ENCODE results near the gene RCC2. TPM values are rescaled to one million over a fixed set of nuclear protein-coding genes. Genes with fewer than 3 reads are reported as not detected.
A peak's percentile ranks its signal among the peaks of the same experiment; 100 is the strongest.

The RCC2 gene
- total and polyA plus RNA-seq, 2 donors from 2014 or later, result 16.1 to 46.8 TPM

GRCh38 chr1:17359031-17359430, 80.4 kb downstream of the RCC2 start:
- Histone ChIP-seq H3K36me3 (ENCODE audit: control insufficient read depth in 2 of 3, insufficient read depth in 3 of 3, low read length in 3 of 3) (no peaks in the 10 kb centered on the region), H3K27me3 (ENCODE audit: control insufficient read depth, insufficient read depth, low read length) (no peaks in the 10 kb centered on the region), H3K27ac (ENCODE audit: low read depth in 2 of 2, low read length in 2 of 2) (no peak overlapping the region), H3K4me3 (ENCODE audit: low read length in 3 of 3) (no peak overlapping the region), H3K9me3 (ENCODE audit: control insufficient read depth in 2 of 3, insufficient read depth in 1 of 3, low read length in 3 of 3) (no peaks in the 10 kb centered on the region), H3K4me1 (ENCODE audit: control insufficient read depth in 2 of 3, insufficient read depth in 2 of 3, low read depth in 1 of 3, low read length in 3 of 3) (no peaks in the 10 kb centered on the region), H3K9ac (ENCODE audit: low read length in 3 of 3) (no peak overlapping the region)
- TF ChIP-seq, protein P1, sequence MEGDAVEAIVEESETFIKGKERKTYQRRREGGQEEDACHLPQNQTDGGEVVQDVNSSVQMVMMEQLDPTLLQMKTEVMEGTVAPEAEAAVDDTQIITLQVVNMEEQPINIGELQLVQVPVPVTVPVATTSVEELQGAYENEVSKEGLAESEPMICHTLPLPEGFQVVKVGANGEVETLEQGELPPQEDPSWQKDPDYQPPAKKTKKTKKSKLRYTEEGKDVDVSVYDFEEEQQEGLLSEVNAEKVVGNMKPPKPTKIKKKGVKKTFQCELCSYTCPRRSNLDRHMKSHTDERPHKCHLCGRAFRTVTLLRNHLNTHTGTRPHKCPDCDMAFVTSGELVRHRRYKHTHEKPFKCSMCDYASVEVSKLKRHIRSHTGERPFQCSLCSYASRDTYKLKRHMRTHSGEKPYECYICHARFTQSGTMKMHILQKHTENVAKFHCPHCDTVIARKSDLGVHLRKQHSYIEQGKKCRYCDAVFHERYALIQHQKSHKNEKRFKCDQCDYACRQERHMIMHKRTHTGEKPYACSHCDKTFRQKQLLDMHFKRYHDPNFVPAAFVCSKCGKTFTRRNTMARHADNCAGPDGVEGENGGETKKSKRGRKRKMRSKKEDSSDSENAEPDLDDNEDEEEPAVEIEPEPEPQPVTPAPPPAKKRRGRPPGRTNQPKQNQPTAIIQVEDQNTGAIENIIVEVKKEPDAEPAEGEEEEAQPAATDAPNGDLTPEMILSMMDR (IDR thresholded peaks at IDR 0.05; ENCODE audit: borderline replicate concordance, extremely low read depth, insufficient read depth), result no peak
- FAIRE-seq, result no peak
- intact Hi-C loops (cut with DNase I), result no loop called here
- DNase-seq, result peak in 4 of 5 donors; percentile 26 to 54 (median 39)

DNA sequence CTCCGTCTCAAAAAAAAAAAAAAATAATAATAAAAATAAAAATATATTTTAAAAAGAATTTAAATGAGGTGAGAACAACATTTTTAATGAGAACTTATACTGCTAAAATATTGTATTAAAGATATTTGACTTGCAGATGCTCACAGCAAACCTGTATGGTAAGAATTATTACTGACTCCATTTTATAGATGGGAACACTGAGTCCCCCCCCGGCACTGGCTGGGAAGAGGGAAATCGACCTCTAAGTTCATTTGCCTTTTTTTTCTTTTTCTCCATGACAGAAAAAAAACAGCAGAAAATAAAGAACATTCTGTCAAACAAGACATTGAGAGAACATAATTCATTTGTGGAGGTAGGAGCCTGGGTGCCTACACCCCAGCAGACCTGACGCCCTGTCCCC, 80.9 kb downstream of the RCC2 start:
- Histone ChIP-seq H3K27me3 (ENCODE audit: control insufficient read depth, insufficient read depth, low read length) (no peaks in the 10 kb centered on the region), H3K9me3 (ENCODE audit: control insufficient read depth in 2 of 3, insufficient read depth in 1 of 3, low read length in 3 of 3) (no peaks in the 10 kb centered on the region), H3K4me3 (ENCODE audit: low read length in 3 of 3) (no peak overlapping the region), H3K27ac (ENCODE audit: low read depth in 2 of 2, low read length in 2 of 2) (no peak overlapping the region), H3K36me3 (ENCODE audit: control insufficient read depth in 2 of 3, insufficient read depth in 3 of 3, low read length in 3 of 3) (no peaks in the 10 kb centered on the region), H3K4me1 (ENCODE audit: control insufficient read depth in 2 of 3, insufficient read depth in 2 of 3, low read depth in 1 of 3, low read length in 3 of 3) (no peaks in the 10 kb centered on the region), H3K9ac (ENCODE audit: low read length in 3 of 3) (no peak overlapping the region)
- intact Hi-C loops (cut with DNase I), result no loop called here
- TF ChIP-seq, protein P1 (IDR thresholded peaks at IDR 0.05; ENCODE audit: borderline replicate concordance, extremely low read depth, insufficient read depth), result no peak
- FAIRE-seq (no peak), DNase-seq (no peak)

Other genes with a start within 250 kb of the RCC2 start
- gene PADI1, start 234.5 kb downstream of the RCC2 start, total RNA-seq, result 1.3 TPM
- not detected for gene PADI1, start 234.5 kb downstream of the RCC2 start, polyA plus RNA-seq (ENCODE audit: insufficient read depth, low read depth, low replicate concordance)
- not detected for gene PADI3, start 190.6 kb downstream of the RCC2 start, total RNA-seq
- not detected for gene PADI3, start 190.6 kb downstream of the RCC2 start, polyA plus RNA-seq (ENCODE audit: insufficient read depth, low read depth, low replicate concordance)
- gene PADI4, start 131.5 kb downstream of the RCC2 start, total RNA-seq, result 0.35 TPM
- gene PADI4, start 131.5 kb downstream of the RCC2 start, polyA plus RNA-seq (ENCODE audit: insufficient read depth, low read depth, low replicate concordance), result not detected
- gene PADI6, start 67.5 kb downstream of the RCC2 start, total RNA-seq, result not detected
- gene PADI6, start 67.5 kb downstream of the RCC2 start, polyA plus RNA-seq (ENCODE audit: insufficient read depth, low read depth, low replicate concordance), result not detected
- 91.9 TPM for gene ARHGEF10L, start 100.0 kb upstream of the RCC2 start, total RNA-seq
- 40.8 TPM for gene ARHGEF10L, start 100.0 kb upstream of the RCC2 start, polyA plus RNA-seq (ENCODE audit: insufficient read depth, low read depth, low replicate concordance)

All from kidney (tissue), 14 donors.